ENCODE measurements around the gene F7.
"Not testable (repeated sequence)": the region's sequence is repeated elsewhere in the genome, so short reads cannot be mapped to it uniquely, and the experiment has no call there.

Gene F7

GRCh38 chr13:113087923-113088690 lies 17.5 kb upstream of the F7 start:
- DNase-seq = no peak

- no peak for DNase-seq
Measured at GRCh38 chr13:113088691-113089020, 16.9 kb upstream of the F7 start.

- DNase-seq = no peak
Measured at GRCh38 chr13:113089693-113090414, 15.7 kb upstream of the F7 start.

GRCh38 chr13:113090415-113090770 lies 15.2 kb upstream of the F7 start:
- DNase-seq = no peak

- DNase-seq = no peak
Measured at GRCh38 chr13:113090806-113091205, 14.8 kb upstream of the F7 start.

GRCh38 chr13:113091211-113091771 lies 14.3 kb upstream of the F7 start:
- no peak for DNase-seq

GRCh38 chr13:113091891-113092775 lies 13.5 kb upstream of the F7 start:
- no peak for DNase-seq

GRCh38 chr13:113092776-113093579 lies 12.6 kb upstream of the F7 start:
- DNase-seq = no peak

- DNase-seq = no peak
Measured at GRCh38 chr13:113093580-113094409, 11.8 kb upstream of the F7 start.

GRCh38 chr13:113094410-113094800 lies 11.2 kb upstream of the F7 start:
- no peak for DNase-seq

- no peak for DNase-seq
Measured at GRCh38 chr13:113095146-113096051, 10.2 kb upstream of the F7 start.

GRCh38 chr13:113096052-113096744 lies 9.4 kb upstream of the F7 start:
- no peak for DNase-seq

GRCh38 chr13:113096745-113097305 lies 8.8 kb upstream of the F7 start:
- DNase-seq = no peak

- DNase-seq = no peak
Measured at GRCh38 chr13:113097651-113098050, 7.9 kb upstream of the F7 start.

- DNase-seq = no peak
Measured at GRCh38 chr13:113098162-113098732, 7.3 kb upstream of the F7 start.

- no peak for DNase-seq
Measured at GRCh38 chr13:113099142-113099541, 6.4 kb upstream of the F7 start.

- DNase-seq = not testable (repeated sequence)
Measured at GRCh38 chr13:113102302-113102701, 3.3 kb upstream of the F7 start.

GRCh38 chr13:113102727-113103126 lies 2.9 kb upstream of the F7 start:
- DNase-seq = no peak

- DNase-seq = no peak
Measured at GRCh38 chr13:113103646-113104045, 1.9 kb upstream of the F7 start.

Data from C1 segment of cervical spinal cord (tissue), 14 donors.